ENCODE results near the gene ACADSB. TPM values are rescaled to one million over a fixed set of nuclear protein-coding genes. Genes with fewer than 3 reads are reported as not detected.
A peak's percentile ranks its signal among the peaks of the same experiment; 100 is the strongest.

Gene ACADSB
- total RNA-seq, 4 donors from 2014 or later: 18.0 to 36.9 (median 27.4) TPM

DNA sequence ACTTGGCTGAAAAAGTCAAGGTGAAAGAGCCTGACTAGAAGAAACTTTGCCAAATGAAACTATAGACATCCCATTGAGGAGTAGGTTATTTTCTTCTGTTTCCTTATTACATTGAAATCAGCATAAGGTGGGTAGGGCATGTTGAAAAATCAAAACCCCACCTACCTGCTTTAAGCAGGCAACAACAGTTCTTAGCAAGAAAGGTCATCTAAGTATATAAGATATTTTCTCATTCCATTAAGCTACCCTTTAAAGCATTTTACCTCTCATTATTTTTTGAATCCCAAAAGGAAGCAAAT, 30.8 kb downstream of the ACADSB start:
- Histone ChIP-seq H3K4me3 (no peak overlapping the region), H3K27ac (no peak overlapping the region), H3K9me3 (no peaks in the 10 kb centered on the region), H3K27me3 (no peaks in the 10 kb centered on the region), H3K36me3 (peaks cover 41% of the 10 kb centered on the region), H3K4me1 (no peaks in the 10 kb centered on the region)
- no peak for DNase-seq (ENCODE audit: low spot score in 2 of 2)
- TF ChIP-seq CTCF (IDR thresholded peaks at IDR 0.05): no peak
- no peak for TF ChIP-seq EP300 (IDR thresholded peaks at IDR 0.05)
- no peak for TF ChIP-seq POLR2AphosphoS5 (IDR thresholded peaks at IDR 0.05)
- TF ChIP-seq POLR2A (IDR thresholded peaks at IDR 0.05): no peak

- 90% methylated on average over 12 of the region's 12 CpGs for whole genome bisulfite sequencing
- H3K27ac ChIP-seq: no peak overlapping the region
These were observed 34.1 kb downstream of the ACADSB start for GRCh38 chr10:123042708-123043408.

DNA sequence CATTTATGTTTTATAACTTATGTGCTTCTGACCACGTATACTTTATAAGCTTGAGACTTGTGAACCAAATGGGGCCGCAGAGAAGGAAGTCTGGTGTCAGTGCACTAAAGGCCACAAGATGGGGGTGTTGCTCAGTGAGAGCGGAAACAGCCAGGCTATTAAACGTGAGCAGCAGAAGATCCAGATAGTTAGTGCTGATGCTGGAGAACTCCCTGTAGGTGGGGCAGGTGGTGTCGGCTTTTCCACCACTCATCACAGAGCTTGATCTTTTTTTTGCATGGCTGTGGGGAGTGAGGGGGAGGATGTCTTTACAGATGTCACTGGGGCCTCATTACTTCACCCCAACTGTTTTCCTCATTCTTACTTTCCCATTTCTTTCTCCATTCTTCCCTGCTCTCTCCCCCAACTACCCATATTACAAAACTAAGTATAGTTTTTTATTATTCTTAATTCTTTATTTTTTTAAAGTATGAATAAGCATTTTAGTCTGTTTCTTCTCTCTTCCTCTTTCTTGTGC, 34.7 kb downstream of the ACADSB start:
- Histone ChIP-seq H3K27me3 (no peaks in the 10 kb centered on the region), H3K36me3 (peaks cover 35% of the 10 kb centered on the region), H3K9me3 (no peaks in the 10 kb centered on the region), H3K4me3 (no peak overlapping the region), H3K27ac (no peak overlapping the region), H3K4me1 (no peaks in the 10 kb centered on the region)
- no peak for DNase-seq (ENCODE audit: low spot score in 2 of 2)
- 20% methylated on average over 5 of the region's 5 CpGs for WGBS
- TF ChIP-seq EP300 (IDR thresholded peaks at IDR 0.05) (no peak), CTCF (IDR thresholded peaks at IDR 0.05) (peak; percentile 39 to 56)

More at GRCh38 chr10:123042708-123043408, 34.1 kb downstream of the ACADSB start:
- Histone ChIP-seq H3K27me3 (no peaks in the 10 kb centered on the region), H3K9me3 (no peaks in the 10 kb centered on the region), H3K4me1 (no peaks in the 10 kb centered on the region), H3K36me3 (peaks cover 35% of the 10 kb centered on the region), H3K4me3 (no peak overlapping the region)
- TF ChIP-seq CTCF (IDR thresholded peaks at IDR 0.05): no peak
- no peak for TF ChIP-seq EP300 (IDR thresholded peaks at IDR 0.05)
- no peak for TF ChIP-seq POLR2A (IDR thresholded peaks at IDR 0.05)
- TF ChIP-seq POLR2AphosphoS5 (IDR thresholded peaks at IDR 0.05): no peak
- no peak for DNase-seq (ENCODE audit: low spot score in 2 of 2)

DNA sequence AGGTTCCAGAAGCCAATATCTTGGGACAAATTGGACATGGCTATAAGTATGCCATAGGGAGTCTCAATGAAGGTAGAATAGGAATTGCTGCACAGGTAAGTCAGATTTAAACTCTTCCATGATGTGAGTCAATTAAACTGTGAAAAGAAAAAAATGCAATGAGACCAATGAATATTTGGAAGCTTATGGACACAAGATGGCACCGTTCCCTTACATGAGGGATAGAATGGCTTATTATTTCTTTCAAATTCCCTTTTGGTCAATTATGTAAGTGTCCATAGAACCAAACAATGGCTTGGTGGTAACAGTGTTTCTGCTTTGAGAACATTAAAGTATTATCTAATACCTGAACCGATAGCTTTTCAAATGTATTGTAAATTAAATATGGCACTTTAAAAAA, 35.6 kb downstream of the ACADSB start:
- H3K27me3 ChIP-seq: no peaks in the 10 kb centered on the region

More for the DNA sequence above, 35.6 kb downstream of the ACADSB start:
- no peaks in the 10 kb centered on the region for H3K9me3 ChIP-seq
- no peaks in the 10 kb centered on the region for H3K4me1 ChIP-seq
- H3K4me3 ChIP-seq: no peak overlapping the region
- TF ChIP-seq POLR2A (IDR thresholded peaks at IDR 0.05) (no peak), CTCF (IDR thresholded peaks at IDR 0.05) (no peak), POLR2AphosphoS5 (IDR thresholded peaks at IDR 0.05) (no peak), EP300 (IDR thresholded peaks at IDR 0.05) (no peak)
- no peak overlapping the region for H3K27ac ChIP-seq
- DNase-seq (ENCODE audit: low spot score in 2 of 2): no peak
- peaks cover 28% of the 10 kb centered on the region for H3K36me3 ChIP-seq
- WGBS: 83% methylated on average over 2 of the region's 2 CpGs

All from suprapubic skin (tissue), 4 donors.